Body of pancreas (tissue), 4 donors: ENCODE results near the gene ARHGAP1.

Experiments
- CTCF ChIP-seq, 7 experiments: fragments of 450-650 bp in 4 of 7; fragments of 200-600 bp in 3 of 7; sonication (generic) in 3 of 7; IDR thresholded peaks; one replicate each; pipeline ENCODE4 v1.5.1; 2016 to 2019; ENCODE audit warnings: antibody characterized with exemption in 7 of 7
- POLR2A ChIP-seq, 3 donors: fragments of 450-650 bp; IDR thresholded peaks; one replicate each; pipeline ENCODE4 v1.6.1; 2016; ENCODE audit warnings: antibody characterized with exemption in 3 of 3, mild to moderate bottlenecking in 2 of 3

DNA sequence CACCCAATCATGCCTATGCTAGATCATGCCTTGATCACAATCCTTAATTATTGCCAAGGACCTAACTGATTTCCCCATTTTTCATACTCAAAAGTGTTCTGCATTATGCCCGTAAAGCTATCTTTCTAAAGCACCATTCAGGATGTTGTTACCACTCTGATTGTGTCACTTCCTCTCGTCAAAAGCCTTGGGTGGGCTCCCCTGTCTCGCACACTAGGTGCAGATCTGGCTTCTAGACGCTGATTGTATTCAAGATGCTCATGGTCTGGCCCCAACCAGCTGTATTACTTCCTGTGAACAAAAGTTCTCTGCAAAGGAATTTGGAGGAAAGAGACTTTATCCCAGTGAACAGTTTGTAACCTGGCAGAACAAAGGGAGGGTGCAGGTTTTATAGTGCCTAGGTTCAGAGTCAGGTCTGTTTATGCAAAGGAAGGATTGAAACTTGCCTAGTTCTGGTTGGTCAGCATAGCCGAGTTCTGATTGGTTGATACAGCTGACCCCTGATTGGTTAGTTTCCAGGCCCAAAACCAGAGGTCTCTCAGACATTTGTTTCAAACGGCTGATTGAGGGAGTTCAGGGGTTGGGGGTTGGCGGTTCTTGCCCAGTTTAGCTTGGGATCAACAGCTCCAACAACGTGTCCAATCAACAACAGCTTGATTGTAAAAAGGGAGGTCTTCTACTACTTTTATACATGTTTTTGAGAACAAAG lies 57.6 kb downstream of the ARHGAP1 start:
- TF ChIP-seq CTCF (IDR thresholded peaks at IDR 0.05): no peak
- TF ChIP-seq POLR2A (IDR thresholded peaks at IDR 0.05): no peak
